Activated CD4-positive, alpha-beta T cell treated with anti-CD3 and anti-CD28 coated beads, Interleukin-2, amount 50 U/mL, for 1 hour (primary cell): Measurements from ENCODE around the gene CAMP.
"Not testable (repeated sequence)": the region's sequence is repeated elsewhere in the genome, so short reads cannot be mapped to it uniquely, and the experiment has no call there.

Experiments
- DNase-seq: peaks from one replicate; pipeline ENCODE4 v3.0.0-alpha.2; 2020

Gene CAMP

GRCh38 chr3:48268381-48268935 lies 45.2 kb downstream of the CAMP start:
- peak; percentile 76 for DNase-seq

- DNase-seq: peak; percentile 14
These were observed 45.8 kb downstream of the CAMP start for GRCh38 chr3:48268936-48269561.

GRCh38 chr3:48269592-48269991 lies 46.3 kb downstream of the CAMP start:
- DNase-seq: no peak

DNA sequence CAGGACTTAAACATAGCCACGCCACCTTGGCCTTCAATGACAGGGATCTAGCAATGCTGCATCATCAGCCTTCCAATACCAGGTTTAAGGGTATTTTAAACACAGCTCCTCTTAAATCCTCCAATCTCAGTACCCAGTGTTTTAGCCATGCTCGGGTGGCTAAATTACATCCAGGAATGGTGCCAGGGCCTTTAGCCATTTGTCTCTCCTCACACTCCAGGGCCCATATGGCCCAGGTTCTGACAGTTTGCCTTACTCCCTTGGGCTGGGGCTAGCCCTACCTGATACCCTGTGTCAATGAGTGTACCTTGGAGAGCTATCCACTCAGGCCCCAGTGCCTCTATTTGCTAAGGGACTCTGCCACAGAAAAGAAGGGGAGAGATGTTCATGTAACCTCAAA lies 47.0 kb downstream of the CAMP start:
- DNase-seq: no peak

DNA sequence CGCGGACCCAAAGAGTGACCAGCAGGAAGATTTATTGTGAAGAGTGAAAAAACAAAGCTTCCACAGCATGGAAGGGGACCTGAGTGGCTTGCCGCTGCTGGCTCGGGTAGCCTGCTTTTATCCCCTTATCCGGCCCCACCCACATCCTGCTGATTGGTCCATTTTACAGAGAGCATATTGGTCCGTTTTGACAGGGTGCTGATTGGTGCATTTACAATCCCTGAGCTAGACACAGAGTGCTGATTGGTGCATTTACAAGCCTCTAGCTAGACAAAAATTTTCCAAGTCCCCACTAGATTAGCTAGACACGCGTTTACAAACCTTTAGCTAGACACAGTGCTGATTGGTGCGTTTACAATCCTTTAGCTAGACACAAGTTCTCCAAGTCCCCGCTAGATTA lies 47.9 kb downstream of the CAMP start:
- not testable (repeated sequence) for DNase-seq

- DNase-seq: no peak
These were observed 48.6 kb downstream of the CAMP start for GRCh38 chr3:48271763-48272498.

GRCh38 chr3:48273594-48274211 lies 50.4 kb downstream of the CAMP start:
- DNase-seq: peak; percentile 48

DNA sequence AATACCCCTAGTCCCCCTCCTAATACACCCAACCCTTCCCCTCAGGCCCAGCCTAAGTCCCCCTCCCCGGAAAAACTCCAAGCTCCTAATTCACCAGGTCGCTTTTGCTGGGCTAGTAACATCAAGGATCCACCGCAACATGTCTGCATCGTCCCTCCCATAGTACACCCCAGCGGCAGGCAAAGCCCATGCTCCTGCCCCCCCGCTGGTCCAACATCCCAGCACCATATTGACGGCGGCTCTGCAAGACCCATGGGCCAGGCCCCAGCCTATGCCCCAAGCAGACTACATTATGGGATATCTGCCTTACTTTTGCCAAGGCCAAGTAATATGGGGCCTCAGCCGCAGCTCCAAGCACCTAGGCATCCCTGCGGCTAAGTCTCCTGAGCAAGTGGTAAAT lies 51.2 kb downstream of the CAMP start:
- no peak for DNase-seq
